OCI-LY1 (cell line): ENCODE data around the gene ATP1B3.
"Not testable (repeated sequence)": the region's sequence is repeated elsewhere in the genome, so short reads cannot be mapped to it uniquely, and the experiment has no call there.

Experiments used
- H2AFZ ChIP-seq: fragments of 200-600 bp; sonication (generic), shearing (Covaris generic); 2 replicates; pipeline ENCODE4 v1.6.0; 2014; ENCODE audit warnings: antibody characterized with exemption, mild to moderate bottlenecking, low read length
- H3F3A ChIP-seq: fragments of 200-600 bp; sonication (generic), shearing (Covaris generic); 2 replicates; pipeline ENCODE4 v1.6.0; 2014; ENCODE audit warnings: mild to moderate bottlenecking, antibody characterized with exemption, low read length, moderate library complexity; ENCODE audit not compliant: insufficient read depth
- H3K27ac ChIP-seq: fragments of 200-600 bp; sonication (generic); 2 replicates; pipeline ENCODE4 v1.5.1; 2014; ENCODE audit warnings: low read length, mixed run types, mild to moderate bottlenecking, low read depth; ENCODE audit not compliant: poor library complexity, severe bottlenecking
- H3K27me3 ChIP-seq: fragments of 200-600 bp; sonication (generic); 2 replicates; pipeline ENCODE4 v1.6.0; 2014; ENCODE audit warnings: antibody characterized with exemption, mild to moderate bottlenecking, low read length, moderate library complexity; ENCODE audit not compliant: insufficient read depth
- H3K36me3 ChIP-seq: fragments of 200-600 bp; sonication (generic); 2 replicates; pipeline ENCODE4 v1.6.1; 2014; ENCODE audit warnings: mild to moderate bottlenecking, antibody characterized with exemption, low read length, moderate library complexity, mixed read lengths; ENCODE audit not compliant: insufficient read depth
- H3K4me1 ChIP-seq: fragments of 200-600 bp; sonication (generic); 2 replicates; pipeline ENCODE4 v1.5.1; 2014; ENCODE audit warnings: mild to moderate bottlenecking, low read length, moderate library complexity; ENCODE audit not compliant: insufficient read depth, severe bottlenecking
- H3K4me2 ChIP-seq: fragments of 200-600 bp; sonication (generic), shearing (Covaris generic); 2 replicates; pipeline ENCODE4 v1.6.1; 2014; ENCODE audit warnings: low read length
- H3K4me3 ChIP-seq: fragments of 200-600 bp; sonication (generic); 2 replicates; pipeline ENCODE4 v1.5.1; 2014; ENCODE audit warnings: low read length, low read depth, mild to moderate bottlenecking, mixed read lengths; ENCODE audit not compliant: poor library complexity, severe bottlenecking
- H3K79me2 ChIP-seq: fragments of 200-600 bp; shearing (Covaris generic); 2 replicates; pipeline ENCODE4 v1.6.1; 2016; ENCODE audit warnings: mixed run types, low read length, mixed read lengths; ENCODE audit not compliant: insufficient read depth
- H3K9ac ChIP-seq: fragments of 200-600 bp; sonication (generic), shearing (Covaris generic); 2 replicates; pipeline ENCODE4 v1.6.1; 2014; ENCODE audit warnings: mild to moderate bottlenecking, low read length, mixed read lengths
- H3K9me2 ChIP-seq: fragments of 200-600 bp; sonication (generic), shearing (Covaris generic); 2 replicates; pipeline ENCODE4 v1.6.1; 2014; ENCODE audit warnings: low read depth, mild to moderate bottlenecking, low read length, mixed read lengths
- H3K9me3 ChIP-seq: fragments of 200-600 bp; shearing (Covaris generic); 2 replicates; pipeline ENCODE4 v1.6.1; 2014; ENCODE audit warnings: low read length, mixed read lengths
- H4K20me1 ChIP-seq: fragments of 200-600 bp; sonication (generic), shearing (Covaris generic); 2 replicates; pipeline ENCODE4 v1.6.0; 2016; ENCODE audit warnings: mild to moderate bottlenecking, low read length; ENCODE audit not compliant: insufficient read depth
- EZH2 ChIP-seq: fragments of 200-600 bp; sonication (generic), shearing (Covaris generic); IDR thresholded peaks from 2 replicates; pipeline ENCODE4 v1.8.0; 2017; ENCODE audit warnings: borderline replicate concordance, mixed run types, mild to moderate bottlenecking, antibody characterized with exemption, low read length, moderate library complexity, mixed read lengths
- TF ChIP-seq, protein P1 (sequence below): fragments of 200-600 bp; sonication (generic), shearing (Covaris generic); IDR thresholded peaks from 2 replicates; pipeline ENCODE4 v1.5.1; 2017; ENCODE audit warnings: mild to moderate bottlenecking, antibody characterized with exemption, low read length, moderate library complexity, mixed read lengths

Gene ATP1B3

DNA sequence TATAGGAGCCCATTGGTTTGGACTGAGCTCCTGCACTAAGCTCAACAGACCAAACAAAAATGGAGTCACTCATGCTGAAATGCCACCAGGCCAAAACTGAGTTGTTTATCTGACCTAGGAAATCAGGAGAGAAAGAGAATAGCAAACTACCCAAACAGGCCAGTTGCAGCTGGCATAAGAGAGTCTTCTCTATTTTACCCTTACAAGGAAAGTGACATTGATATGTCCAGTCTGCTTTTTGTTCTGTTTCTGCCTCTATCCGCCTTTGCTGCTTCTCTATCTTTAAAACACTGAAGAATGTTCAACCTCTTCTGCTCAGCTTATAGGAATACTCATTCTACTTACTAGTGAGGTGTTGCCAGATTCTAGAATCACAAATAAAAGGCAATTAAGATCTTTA lies 95.1 kb downstream of the ATP1B3 start:
- peaks cover 88% of the 10 kb centered on the region for H3K36me3 ChIP-seq

DNA sequence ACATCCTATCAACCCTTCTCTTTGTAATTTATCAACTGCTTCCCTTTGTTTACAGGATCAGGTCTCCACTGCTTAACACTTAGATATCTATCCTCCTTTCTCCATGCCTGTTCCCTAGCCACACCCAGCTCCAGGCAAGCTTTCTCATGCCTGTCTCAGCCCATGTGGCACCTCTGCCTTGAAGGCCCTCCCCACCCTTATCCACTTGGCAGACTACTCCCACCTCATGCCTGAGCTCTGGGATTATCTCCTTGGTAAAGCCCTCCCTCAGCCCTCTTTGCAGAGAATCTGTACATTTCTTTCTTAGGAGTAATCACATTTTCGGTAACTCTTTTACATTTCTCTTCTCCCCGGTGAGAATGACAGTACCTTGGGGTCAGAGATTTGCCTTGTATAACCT lies 96.0 kb downstream of the ATP1B3 start:
- Histone ChIP-seq H3K4me3 (no peak overlapping the region), H3K4me2 (no peak overlapping the region), H2AFZ (no peak overlapping the region), H3K9me3 (no peaks in the 10 kb centered on the region), H3K27me3 (no peaks in the 10 kb centered on the region), H3F3A (no peaks in the 10 kb centered on the region), H3K9ac (no peak overlapping the region), H3K27ac (no peak overlapping the region), H4K20me1 (no peaks in the 10 kb centered on the region), H3K4me1 (no peaks in the 10 kb centered on the region), H3K36me3 (peaks cover 86% of the 10 kb centered on the region), H3K79me2 (no peaks in the 10 kb centered on the region; the same call in 1 of the 2 replicates), H3K9me2 (no peaks in the 10 kb centered on the region)
- TF ChIP-seq, protein P1, sequence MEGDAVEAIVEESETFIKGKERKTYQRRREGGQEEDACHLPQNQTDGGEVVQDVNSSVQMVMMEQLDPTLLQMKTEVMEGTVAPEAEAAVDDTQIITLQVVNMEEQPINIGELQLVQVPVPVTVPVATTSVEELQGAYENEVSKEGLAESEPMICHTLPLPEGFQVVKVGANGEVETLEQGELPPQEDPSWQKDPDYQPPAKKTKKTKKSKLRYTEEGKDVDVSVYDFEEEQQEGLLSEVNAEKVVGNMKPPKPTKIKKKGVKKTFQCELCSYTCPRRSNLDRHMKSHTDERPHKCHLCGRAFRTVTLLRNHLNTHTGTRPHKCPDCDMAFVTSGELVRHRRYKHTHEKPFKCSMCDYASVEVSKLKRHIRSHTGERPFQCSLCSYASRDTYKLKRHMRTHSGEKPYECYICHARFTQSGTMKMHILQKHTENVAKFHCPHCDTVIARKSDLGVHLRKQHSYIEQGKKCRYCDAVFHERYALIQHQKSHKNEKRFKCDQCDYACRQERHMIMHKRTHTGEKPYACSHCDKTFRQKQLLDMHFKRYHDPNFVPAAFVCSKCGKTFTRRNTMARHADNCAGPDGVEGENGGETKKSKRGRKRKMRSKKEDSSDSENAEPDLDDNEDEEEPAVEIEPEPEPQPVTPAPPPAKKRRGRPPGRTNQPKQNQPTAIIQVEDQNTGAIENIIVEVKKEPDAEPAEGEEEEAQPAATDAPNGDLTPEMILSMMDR: no peak
- TF ChIP-seq EZH2: no peak

More for the DNA sequence above, 95.1 kb downstream of the ATP1B3 start:
- no peaks in the 10 kb centered on the region; the same call in 1 of the 2 replicates for H3K79me2 ChIP-seq
- no peak overlapping the region for H3K4me2 ChIP-seq
- H3F3A ChIP-seq: no peaks in the 10 kb centered on the region
- H4K20me1 ChIP-seq: no peaks in the 10 kb centered on the region
- TF ChIP-seq EZH2: no peak
- TF ChIP-seq, protein P1: no peak
- H3K9ac ChIP-seq: no peak overlapping the region
- H3K27ac ChIP-seq: no peak overlapping the region
- H3K9me2 ChIP-seq: no peaks in the 10 kb centered on the region
- H3K9me3 ChIP-seq: no peaks in the 10 kb centered on the region
- no peak overlapping the region for H3K4me3 ChIP-seq
- no peaks in the 10 kb centered on the region for H3K27me3 ChIP-seq
- no peak overlapping the region for H2AFZ ChIP-seq
- H3K4me1 ChIP-seq: no peaks in the 10 kb centered on the region

DNA sequence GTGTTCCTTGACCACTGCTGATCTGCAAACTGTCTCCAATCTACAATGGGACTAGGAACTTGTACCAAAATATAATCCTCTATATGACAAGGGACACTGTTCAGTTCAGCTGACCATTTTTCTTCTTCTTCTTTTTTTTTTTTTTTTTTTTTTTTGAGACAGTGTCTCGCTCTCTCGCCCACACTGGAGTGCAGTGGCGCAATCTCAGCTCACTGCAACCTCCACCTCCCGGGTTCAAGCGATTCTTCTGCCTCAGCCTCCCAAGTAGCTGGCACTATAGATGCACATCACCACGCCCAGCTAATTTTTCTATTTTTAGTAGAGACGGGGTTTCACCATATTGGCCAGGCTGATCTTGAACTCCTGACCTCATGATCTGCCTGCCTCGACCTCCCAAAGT lies 98.3 kb downstream of the ATP1B3 start:
- not testable (repeated sequence) for H3K79me2 ChIP-seq, H4K20me1 ChIP-seq, H3K9me2 ChIP-seq, H2AFZ ChIP-seq, H3K9ac ChIP-seq, H3K27me3 ChIP-seq, H3K9me3 ChIP-seq, H3F3A ChIP-seq, H3K4me3 ChIP-seq, H3K27ac ChIP-seq, H3K4me2 ChIP-seq, H3K4me1 ChIP-seq
- peaks cover 92% of the 10 kb centered on the region for H3K36me3 ChIP-seq
